GM21447 (cell line): ENCODE measurements around the gene CPA4.

Source experiments
- ATAC-seq: cut with Tn5 transposase; IDR thresholded peaks from one replicate; pipeline ENCODE4 v1.9.1; 2021; ENCODE audit not compliant: unreplicated experiment

The CPA4 gene

GRCh38 chr7:130362251-130362816, 69.4 kb downstream of the CPA4 start:
- no peak for ATAC-seq

- ATAC-seq = no peak
Observed at GRCh38 chr7:130363026-130363847, 70.3 kb downstream of the CPA4 start.

GRCh38 chr7:130364451-130364850, 71.5 kb downstream of the CPA4 start:
- no peak for ATAC-seq

- no peak for ATAC-seq
Observed at GRCh38 chr7:130365088-130365487, 72.1 kb downstream of the CPA4 start.

GRCh38 chr7:130365511-130366441, 72.8 kb downstream of the CPA4 start:
- peak; percentile 67 for ATAC-seq

- no peak for ATAC-seq
Observed at GRCh38 chr7:130366564-130366963, 73.6 kb downstream of the CPA4 start.

- ATAC-seq = no peak
Observed at GRCh38 chr7:130367088-130367755, 74.3 kb downstream of the CPA4 start.

- no peak for ATAC-seq
Observed at GRCh38 chr7:130367836-130368746, 75.1 kb downstream of the CPA4 start.

GRCh38 chr7:130369110-130369711, 76.2 kb downstream of the CPA4 start:
- no peak for ATAC-seq

GRCh38 chr7:130369831-130370550, 77.0 kb downstream of the CPA4 start:
- no peak for ATAC-seq

GRCh38 chr7:130371046-130371445, 78.1 kb downstream of the CPA4 start:
- ATAC-seq = no peak

- ATAC-seq = no peak
Observed at GRCh38 chr7:130372402-130373165, 79.6 kb downstream of the CPA4 start.
